ENCODE measurements around the gene RET.

The RET gene

DNA sequence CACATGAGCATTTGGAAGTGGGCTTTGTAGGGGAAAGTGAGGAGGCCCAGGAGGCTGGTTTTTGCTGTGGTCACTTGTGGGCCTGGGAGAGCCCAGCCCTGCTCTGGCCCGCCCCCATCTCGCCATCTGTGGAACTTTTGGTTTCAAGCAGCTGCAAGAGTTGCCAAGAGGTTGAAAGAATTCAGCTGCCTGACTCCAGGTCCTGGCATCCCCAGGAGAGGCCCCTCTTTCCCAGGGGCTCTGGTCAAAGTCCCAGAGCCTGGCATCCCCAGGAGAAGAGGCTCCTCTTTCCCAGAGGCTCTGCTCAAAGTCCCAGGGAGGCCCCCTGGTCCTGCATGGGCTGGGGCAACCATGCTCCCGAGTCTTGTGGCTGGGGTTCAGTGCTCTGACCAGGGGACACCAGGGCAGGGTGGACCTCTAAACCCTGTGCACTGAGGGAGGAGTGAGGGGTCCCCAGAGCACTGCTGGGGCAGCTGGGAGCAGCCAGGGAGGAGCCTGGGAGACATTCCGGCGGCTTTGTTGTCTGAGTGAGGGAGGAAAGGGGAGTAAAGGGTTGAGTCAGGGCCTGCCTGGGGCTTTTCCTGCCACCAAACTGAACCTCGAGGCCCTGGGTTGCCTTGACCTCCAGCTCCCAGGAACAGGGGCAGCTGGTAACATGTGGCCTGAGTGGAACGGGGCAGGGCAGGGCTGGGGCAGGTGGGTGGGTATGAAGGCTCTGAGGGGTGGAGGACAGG is 33.6 kb downstream of the RET start:
- DNase-seq = no peak

DNA sequence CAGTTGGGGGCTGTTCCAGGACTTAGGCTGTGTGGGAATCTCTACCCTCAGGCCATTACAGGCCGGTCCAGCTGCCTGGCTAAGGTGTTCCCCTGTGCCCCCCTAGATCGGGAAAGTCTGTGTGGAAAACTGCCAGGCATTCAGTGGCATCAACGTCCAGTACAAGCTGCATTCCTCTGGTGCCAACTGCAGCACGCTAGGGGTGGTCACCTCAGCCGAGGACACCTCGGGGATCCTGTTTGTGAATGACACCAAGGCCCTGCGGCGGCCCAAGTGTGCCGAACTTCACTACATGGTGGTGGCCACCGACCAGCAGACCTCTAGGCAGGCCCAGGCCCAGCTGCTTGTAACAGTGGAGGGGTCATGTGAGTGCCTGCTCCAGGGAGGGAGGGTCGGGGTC is 34.2 kb downstream of the RET start:
- no peak for DNase-seq

DNA sequence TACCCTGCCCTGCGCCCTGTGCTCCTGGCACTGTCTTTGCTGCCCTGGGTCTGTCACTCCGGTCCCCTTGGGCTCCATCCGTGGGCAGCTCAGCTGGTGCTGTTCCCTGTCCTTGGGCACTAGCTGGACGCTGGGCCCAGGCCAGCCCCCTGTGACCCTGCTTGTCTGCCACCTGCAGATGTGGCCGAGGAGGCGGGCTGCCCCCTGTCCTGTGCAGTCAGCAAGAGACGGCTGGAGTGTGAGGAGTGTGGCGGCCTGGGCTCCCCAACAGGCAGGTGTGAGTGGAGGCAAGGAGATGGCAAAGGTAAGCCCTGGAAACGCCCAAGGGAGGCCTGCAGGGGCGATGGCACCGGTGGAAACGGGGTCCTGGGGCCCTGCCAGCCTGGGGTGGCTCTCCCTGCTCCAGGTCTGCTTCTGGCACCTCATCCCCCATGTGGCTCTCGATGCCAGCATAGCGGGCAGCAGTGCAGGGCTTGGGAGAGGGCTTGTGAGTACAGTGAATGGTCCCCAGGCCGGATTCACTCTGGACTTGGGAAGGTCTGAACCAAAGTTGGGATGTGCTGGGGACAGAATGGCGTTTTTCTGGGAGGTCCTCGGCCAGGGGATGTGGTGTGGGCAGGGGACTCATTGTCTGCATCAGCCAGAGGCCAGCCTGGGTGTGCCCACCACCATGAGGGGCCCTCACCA is 35.2 kb downstream of the RET start:
- no peak for DNase-seq

DNA sequence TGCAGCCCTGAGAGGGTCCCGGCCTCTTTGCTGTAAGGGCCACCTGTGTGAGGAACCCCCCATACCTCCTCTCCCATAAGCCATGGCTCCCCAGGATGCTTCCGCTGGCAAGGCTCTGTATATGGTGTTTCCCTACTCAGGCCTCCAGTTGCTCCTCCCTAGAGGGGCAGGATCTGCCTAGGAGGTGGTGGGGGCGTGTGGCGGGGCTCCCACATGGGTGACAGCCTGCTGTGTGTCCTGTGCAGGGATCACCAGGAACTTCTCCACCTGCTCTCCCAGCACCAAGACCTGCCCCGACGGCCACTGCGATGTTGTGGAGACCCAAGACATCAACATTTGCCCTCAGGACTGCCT is 35.7 kb downstream of the RET start:
- no peak for DNase-seq

DNA sequence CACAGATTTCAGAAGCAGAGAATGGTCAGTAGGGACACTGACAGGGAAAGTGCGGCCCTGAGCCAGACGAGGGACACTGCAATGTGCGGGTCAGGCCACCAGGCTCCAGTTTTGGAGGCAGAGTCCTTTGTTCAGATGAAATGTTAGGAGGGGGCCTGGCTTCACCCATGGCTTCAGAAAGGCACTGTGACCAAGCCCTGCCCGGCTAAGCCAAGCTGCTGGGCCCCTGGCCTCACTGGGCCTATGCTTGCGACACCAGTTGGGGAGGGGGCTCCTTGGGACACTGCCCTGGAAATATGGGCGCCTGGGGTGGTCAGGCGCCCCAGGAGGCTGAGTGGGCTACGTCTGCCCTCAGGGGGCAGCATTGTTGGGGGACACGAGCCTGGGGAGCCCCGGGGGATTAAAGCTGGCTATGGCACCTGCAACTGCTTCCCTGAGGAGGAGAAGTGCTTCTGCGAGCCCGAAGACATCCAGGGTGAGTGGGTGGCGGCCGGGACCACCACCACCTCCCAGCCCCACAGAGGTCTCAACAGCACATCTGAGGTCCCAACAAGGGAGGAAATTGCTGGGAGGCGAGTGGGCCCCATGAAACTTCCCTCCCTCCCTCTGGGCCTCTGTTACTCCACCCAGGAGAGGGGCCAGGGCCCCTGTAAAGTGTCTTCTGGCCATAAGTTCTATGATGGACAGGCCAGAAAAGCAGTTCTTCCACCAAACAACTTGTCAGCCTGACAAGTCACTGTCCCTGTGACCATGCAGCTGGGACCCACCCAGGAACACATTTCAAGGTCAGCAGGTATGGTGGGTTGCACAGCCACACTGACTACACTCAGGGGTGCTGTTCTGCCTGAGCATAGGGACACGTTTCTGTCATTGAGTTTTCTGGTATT is 36.6 kb downstream of the RET start:
- DNase-seq = no peak

DNA sequence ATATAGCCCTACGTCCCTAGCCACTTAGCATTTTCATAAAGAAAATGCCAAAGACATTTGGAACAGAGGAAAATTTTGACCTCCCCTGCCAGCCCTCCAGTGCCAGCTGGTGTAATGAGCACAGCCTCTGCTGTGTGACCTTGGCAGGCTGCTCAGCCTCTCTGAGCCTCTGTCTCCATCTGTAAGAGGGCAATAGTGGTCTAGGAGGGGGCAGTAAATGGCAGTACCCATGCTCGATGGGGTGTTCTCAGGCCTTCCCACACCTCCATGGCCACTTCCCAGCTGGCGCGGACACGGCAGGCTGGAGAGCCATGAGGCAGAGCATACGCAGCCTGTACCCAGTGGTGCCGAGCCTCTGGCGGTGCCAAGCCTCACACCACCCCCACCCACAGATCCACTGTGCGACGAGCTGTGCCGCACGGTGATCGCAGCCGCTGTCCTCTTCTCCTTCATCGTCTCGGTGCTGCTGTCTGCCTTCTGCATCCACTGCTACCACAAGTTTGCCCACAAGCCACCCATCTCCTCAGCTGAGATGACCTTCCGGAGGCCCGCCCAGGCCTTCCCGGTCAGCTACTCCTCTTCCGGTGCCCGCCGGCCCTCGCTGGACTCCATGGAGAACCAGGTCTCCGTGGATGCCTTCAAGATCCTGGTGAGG is 37.3 kb downstream of the RET start:
- no peak for DNase-seq

DNA sequence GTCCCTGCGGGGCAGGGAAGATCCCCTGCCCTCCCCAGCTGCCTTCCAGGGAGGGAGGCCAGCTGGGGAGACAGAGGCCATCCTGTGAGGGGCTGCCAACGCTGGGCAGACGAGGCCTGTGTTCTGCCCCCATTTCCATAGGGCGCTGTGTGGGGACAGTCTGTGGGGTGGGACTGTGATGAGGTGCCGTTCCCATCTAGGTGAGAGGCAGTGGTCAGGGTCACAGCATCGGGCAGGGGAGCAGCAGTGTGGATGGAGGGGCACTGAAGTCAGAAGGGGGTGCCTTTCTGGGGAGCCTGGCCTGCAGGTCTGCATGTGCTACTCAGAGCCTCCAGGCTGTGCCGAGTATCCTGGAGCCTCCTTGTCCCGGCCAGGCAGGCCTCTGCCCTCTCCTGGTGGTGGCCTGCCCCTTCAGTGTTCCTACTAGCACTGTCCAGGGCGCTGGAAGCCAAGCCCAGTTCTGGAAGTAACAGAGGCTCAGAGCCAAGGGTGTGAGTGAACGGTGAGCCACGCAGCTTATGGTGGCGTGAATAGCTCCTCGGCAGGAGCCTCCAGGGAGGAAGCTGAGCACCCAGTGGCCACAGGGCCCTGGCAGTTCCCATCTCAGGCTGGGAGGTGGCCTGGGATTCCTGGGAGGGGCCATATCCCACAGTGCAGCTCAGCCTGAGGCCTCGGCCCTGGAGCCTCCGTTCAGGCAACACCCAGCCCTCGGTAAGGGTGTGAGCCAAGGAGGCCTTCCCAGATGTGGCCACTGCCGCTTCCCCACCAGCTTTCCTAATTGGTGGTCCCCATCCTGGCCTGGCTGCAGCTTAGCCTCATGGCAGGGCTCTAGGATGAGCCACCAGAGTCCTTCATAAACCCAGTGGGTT is 38.1 kb downstream of the RET start:
- DNase-seq = no peak

DNA sequence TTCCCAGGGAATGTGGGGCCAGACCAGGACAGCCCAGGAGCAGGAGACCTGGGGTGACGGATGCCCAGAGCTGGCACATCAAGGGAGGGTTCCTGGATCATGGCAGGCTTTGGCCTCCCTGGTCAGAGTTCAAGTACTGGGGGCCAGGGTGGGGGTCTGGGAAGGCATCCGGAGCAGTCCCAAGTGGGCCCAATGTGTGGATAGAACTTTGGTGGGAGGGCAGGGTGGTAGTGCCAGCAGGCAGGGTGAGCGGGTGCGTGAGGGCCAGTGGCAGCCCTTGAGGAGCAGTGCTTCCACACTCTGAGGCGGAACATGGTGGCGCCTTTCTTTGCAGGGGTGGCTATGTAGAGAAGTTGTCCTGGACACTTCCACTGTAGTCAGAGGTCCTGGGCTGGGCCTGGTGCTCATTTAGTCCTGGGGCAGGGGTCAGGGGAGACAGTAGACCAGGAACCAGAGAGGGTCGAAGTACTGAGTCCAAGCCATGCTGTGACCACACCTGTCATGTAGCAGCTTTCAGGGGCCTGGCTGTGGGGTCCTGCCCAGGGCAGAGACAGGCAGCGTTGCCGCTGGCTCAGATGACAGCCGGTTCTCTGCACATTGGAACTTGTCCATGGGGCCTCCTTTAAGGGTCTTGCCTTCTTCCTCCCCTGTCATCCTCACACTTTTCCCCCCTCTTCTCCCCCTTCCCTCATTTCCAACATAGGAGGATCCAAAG is 39.2 kb downstream of the RET start:
- DNase-seq = no peak

DNA sequence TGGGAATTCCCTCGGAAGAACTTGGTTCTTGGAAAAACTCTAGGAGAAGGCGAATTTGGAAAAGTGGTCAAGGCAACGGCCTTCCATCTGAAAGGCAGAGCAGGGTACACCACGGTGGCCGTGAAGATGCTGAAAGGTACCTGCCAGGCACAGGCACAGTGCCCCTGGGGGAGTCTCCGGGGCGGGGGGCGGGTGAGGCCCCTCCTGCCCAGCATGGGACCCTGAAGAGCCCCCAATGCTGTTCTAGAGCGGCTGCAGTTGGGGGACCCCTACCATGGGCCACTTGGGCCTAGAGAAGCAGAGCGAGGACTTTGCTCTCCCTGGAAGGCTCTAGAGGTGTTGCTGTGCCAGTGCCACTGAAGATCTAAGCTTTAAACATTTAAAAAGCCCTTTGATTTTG is 39.7 kb downstream of the RET start:
- no peak for DNase-seq

DNA sequence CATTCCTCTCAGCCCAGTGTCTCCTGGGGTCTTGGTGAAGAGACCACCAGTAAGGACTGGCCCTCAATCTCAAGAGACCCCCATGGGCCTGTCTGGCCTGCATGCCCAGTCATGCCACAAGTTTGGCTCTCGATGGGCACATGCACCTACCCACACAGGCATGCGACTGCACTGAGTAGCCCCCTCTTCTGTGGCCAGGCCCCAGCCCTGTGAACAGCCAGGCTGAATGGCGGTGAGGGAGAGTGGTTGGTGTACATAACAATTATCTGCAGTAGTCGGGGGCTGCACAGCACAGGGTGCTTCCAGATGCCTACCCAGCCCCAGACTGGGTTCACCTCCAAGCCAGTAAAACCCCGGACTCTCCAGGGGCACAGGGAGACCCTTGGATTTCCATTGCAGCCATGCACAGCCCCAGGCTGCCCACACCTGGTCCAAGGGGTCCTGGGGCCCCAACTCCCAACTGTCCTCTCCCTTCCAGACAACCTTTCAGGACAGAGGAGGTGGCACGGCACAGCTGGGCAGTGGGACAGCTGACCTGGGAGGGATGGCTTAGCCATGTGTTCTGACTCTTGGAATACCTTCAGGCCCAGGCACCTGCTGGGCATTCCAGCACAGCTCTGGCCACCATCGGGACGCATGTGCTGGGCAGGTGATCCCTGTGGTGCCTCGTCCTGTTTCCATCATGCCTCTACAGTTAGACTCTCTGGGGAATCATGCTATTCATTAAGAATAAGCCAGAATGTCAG is 40.3 kb downstream of the RET start:
- DNase-seq = no peak

DNA sequence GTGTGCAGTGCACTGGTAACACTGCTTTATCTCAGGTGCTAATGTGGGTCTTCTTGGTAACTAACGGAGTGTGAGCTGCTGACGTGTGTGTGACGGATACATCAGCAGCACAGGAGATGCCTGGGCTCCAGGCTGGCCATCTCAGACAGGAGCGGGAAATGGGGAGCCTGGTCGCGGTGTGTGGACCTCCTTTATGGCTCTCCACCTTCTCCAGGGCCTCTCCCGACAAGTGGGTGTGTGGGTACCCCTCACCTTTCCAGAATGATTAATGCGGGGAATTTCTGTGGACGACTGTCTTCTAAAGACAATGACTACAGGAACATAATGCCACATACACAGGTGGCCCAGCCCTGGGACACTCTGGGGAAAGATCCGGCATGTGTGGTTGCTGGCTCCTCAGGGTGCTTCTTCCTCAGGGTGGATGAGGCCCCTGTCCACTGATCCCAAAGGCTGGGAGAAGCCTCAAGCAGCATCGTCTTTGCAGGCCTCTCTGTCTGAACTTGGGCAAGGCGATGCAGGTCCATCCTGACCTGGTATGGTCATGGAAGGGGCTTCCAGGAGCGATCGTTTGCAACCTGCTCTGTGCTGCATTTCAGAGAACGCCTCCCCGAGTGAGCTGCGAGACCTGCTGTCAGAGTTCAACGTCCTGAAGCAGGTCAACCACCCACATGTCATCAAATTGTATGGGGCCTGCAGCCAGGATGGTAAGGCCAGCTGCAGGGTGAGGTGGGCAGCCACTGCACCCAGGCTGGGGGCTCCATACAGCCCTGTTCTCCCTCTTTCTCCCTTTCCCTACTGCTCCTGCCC is 41.1 kb downstream of the RET start:
- DNase-seq = no peak

DNA sequence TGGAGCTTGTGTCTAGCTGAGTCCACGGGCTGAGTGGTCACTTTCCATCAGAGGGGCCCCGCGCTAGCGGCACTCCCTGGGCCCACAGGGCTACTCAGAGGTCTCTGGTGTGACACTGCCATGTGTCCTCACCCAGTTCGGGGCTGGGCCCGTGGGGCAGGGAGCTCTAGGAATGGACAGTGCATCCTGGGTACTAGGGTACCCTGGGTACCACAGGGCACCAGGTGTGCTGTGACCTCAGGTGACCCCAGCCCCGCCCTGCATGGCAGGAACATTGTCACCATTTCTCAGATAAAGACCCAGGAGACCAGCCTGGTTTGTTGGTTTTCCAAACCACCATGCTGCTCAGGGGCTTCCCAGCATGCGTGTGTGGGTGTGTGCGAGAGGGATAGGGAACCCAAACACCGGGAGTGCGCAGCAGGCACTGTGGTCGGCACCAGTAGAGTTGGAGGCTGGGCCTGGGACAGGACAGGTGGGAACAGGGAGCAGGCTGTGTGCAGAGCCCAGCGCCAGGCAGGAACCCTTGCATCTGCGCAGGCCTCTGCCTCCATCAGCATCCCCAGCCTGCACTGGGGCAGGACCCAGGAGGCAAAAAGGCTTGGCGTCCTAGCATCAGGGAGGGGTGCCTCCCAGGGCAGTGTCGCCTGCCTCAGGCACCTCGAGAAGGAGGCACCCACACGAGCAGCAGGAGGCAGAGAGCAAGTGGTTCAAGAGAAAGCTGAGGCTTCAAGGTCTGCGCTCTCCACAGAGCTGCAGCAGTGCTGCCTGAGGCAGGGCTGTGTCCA is 42.0 kb downstream of the RET start:
- DNase-seq = no peak

DNA sequence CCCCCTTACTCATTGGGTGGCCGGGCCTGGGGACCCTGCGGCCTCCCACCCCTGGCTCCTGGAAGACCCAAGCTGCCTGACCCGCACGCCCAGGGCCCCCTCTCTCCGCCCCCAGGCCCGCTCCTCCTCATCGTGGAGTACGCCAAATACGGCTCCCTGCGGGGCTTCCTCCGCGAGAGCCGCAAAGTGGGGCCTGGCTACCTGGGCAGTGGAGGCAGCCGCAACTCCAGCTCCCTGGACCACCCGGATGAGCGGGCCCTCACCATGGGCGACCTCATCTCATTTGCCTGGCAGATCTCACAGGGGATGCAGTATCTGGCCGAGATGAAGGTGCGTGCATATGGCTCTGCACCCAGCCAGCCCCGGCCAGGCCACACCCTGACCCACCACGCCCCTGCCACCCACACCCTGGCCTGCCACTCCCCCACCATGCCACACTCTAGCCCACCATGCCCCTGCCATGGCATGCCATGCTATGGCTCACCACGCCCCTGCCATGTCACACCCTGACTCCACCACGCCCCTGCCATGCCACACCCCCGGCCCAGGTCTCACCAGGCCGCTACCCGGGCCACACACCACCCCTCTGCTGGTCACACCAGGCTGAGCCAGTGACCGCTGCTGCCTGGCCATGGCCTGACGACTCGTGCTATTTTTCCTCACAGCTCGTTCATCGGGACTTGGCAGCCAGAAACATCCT is 42.7 kb downstream of the RET start:
- DNase-seq = no peak

DNA sequence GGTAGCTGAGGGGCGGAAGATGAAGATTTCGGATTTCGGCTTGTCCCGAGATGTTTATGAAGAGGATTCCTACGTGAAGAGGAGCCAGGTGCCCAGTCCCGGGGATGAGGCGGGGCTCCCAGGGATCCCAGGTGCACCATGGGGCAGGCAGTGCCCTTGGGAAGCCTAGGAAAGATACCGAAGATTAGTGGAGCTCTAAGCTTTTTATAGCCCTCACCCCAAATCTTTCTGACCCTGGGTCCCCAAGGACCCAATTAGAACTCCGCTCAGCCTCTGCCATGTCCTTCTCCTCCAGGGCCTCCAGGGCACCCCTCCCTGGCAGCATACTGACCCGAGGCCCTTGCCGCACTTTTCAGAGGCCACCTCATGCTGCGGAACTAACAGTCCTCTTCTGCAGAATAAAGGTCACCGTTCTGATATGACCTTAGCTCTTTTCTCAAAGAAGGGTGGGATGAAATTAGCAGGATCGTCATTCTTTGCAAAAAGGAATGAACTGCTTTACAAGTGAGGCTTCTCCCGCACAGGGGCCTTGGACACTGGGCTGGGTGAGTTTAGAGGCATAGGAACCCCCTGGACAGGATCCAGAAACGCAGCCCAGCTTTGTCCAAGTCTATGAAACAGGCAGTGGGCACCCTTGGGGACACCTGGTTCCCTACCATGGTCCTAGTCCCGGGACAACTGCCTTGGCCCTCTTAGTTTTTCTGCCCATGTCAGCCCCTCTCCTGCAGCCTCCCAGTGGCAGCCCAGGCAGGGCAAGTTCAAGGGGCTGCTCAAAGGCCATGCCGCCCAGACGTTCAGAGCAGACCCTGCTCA is 43.5 kb downstream of the RET start:
- no peak for DNase-seq

DNA sequence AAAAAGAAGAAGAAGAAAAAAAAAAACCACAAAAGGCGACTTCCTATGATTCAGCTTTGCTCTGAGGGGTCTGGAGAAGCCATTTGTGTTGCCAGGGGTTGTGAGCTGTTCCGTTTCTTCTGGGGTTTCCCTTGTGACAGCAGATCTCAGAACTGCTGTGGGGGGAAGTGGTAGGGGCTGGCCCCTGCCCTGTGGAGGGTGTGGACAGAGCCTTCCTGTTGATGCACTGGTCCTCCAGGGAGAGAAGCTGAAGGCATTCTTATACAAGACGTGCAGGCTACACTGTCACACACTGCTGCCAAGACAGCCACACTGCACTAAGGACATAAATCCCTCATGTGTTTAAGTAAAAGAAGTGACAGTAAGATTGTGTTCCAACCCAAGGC is 44.1 kb downstream of the RET start:
- DNase-seq = no peak

DNA sequence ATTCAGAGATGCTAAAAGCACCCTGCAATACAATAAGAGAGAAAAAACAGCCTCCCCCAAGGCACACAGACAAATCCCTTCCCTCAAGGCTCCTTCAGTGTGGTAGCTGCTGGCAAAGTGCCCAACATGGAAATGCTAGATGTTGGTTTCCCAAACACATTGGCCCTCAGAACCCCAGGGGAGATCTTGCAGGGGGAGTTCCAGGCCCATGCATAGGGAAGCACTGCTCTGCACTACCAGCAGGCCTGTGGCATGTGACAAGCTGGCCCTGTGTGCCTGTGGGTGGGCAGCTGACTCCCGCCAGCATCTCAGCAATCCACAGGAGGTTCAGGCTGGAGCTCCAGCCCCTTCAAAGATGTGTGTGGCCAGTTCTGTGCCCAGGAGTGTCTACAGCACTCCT is 44.6 kb downstream of the RET start:
- no peak for DNase-seq

DNA sequence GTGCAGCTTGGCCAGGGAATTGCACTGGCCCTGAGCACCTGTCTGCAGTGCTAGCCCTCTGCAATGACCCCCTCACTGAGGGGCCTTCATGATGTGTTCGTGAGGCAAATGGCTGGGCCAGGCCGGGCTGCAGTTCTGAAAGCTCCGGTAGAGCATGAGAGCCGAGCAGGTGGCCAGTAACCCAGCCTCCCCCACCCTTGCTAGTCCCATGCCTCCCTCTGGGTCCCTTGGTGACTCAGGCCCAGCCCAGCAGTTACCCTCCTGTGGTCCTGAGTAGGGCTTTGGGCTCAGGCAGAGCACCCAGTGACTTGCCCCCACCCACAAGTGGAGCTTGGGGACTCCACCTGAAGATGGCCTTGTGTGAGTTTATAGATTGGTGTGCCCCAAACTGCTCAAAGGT is 45.2 kb downstream of the RET start:
- DNase-seq = no peak

DNA sequence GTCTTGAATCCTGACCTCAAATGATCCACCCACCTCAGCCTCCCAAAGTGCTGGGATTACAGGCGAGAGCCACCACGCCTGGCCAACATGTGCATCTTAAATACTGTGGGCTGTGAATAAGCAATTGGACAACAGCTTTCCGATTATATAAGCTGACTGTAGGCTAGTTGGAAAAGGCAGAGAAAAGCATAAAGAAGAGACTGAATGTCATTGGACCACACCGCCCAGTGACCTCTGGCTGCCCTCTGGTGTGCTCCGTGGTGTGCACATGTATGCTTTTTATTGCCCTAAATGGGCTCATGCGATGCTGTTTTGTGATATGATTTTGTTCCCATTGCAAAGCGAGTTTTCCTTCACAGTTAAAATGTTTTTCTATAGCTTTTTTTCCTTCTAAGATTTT is 46.0 kb downstream of the RET start:
- no peak for DNase-seq
